HG03432 (cell line): Measurements from ENCODE around the gene EXOC4.
"Not testable (repeated sequence)": the region's sequence is repeated elsewhere in the genome, so short reads cannot be mapped to it uniquely, and the experiment has no call there.

Source experiments
- ATAC-seq: cut with Tn5 transposase; IDR thresholded peaks from one replicate; pipeline ENCODE4 v1.9.1; 2021; ENCODE audit warnings: mild to moderate bottlenecking, moderate library complexity; ENCODE audit not compliant: unreplicated experiment

EXOC4 gene

GRCh38 chr7:133252858-133253518 is at the start of gene EXOC4:
TSS of gene EXOC4 (plus strand) at chr7:133253078.
- peak; percentile 98 for ATAC-seq

DNA sequence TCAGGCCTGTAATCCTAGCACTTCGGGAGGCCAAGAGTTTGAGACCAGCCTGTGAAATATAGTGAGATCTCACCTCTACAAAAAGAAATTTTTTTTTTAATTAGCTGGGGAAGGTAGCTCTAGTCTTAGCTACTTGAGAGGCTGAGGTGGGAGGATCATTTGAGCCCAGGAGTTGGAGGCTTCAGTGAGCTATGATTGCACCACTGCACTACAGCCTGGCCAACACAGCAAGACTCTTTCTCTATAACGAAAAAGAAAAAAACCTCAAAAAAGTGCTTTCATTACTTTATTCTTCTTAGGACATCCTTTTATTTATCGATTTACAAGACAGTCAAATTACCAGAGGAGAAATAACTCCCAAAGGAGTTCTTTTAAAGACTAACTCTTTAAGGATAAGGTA is 49.4 kb upstream of the EXOC4 start:
- ATAC-seq = no peak

GRCh38 chr7:133207687-133208086 is 45.2 kb upstream of the EXOC4 start:
- no peak for ATAC-seq

- not testable (repeated sequence) for ATAC-seq
Observed at GRCh38 chr7:133210817-133211216, 42.1 kb upstream of the EXOC4 start.

DNA sequence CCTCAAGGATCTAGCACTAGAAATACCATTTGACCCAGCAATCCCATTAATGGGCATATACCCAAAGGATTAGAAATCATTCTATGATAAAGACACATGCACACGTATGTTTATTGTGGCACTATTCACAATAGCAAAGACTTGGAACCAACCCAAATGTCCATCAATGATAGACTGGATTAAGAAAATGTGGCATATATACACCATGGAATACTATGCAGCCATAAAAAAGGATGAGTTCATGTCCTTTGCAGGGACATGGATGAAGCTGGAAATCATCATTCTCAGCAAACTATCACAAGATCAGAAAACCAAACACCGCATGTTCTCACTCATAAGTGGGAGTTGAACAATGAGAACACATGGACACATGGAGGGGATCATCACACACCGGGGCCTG is 39.1 kb upstream of the EXOC4 start:
- ATAC-seq = not testable (repeated sequence)

DNA sequence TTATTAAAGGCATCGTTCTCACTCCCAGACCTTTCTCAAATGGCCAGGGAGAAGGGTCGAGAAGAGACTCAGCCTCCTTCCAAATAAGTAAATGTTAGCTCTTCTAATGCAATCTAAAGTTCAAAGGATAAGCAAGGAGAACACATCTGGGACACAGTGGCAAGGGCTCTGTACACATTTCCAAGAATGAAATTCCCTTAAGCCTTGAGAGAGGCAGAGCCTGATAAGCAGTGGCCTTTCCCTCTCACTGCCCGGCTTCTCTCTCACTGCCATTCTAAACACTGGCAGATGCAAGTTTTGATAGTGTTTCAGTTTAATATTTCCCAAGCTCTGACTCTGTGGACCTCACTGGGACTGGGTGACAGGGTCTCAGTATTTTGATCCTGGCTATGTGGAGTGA is 35.1 kb upstream of the EXOC4 start:
- ATAC-seq = no peak

GRCh38 chr7:133230591-133231194 is 22.2 kb upstream of the EXOC4 start:
- peak; percentile 54 for ATAC-seq

- ATAC-seq = no peak
Observed at GRCh38 chr7:133233142-133233541, 19.7 kb upstream of the EXOC4 start.

DNA sequence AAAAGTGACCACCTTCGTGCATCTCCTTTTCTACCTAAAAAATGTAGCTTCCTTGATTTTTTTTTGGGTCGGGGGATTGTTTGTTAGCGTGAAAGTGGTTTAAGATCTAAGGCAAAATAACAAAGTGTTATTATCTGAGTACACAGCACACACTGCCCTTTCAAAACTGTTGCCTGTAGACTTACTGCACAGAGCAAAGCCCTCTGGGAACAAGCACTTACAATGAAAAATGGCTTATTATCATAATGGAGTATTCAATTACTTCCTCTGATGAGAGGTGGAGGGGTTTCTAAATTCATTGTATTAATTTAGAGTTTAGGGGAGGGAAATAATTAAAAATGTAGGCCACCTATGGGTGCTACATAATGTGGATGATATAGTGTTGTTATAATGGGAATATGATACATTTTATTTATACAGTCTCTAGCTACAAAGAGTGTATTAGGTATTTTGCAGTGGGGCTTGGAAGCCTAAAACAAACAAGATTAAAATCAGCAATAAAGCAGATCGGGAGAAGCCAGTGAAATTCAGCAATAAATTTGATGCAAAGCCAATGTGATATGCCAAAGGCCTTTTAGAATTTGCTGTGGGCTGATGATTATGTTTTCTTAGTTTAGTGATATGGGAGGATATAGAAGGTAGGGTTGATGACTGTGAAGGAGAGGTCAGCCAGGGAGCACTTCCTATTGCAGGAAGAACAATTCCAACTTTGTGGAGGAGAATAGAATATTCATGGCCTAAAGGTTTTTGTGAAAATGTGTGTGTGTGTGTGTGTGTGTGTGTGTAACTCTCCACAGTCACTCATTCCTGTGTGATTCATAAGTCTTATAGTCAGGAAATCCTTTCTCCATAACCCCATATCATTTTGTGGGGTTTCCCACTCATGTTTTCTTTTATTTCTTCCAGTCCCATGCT is 17.7 kb upstream of the EXOC4 start:
- ATAC-seq = no peak

- no peak for ATAC-seq
Observed at GRCh38 chr7:133237545-133237944, 15.3 kb upstream of the EXOC4 start.

GRCh38 chr7:133240302-133240701 is 12.6 kb upstream of the EXOC4 start:
- ATAC-seq = no peak

- no peak for ATAC-seq
Observed at GRCh38 chr7:133246558-133246957, 6.3 kb upstream of the EXOC4 start.

DNA sequence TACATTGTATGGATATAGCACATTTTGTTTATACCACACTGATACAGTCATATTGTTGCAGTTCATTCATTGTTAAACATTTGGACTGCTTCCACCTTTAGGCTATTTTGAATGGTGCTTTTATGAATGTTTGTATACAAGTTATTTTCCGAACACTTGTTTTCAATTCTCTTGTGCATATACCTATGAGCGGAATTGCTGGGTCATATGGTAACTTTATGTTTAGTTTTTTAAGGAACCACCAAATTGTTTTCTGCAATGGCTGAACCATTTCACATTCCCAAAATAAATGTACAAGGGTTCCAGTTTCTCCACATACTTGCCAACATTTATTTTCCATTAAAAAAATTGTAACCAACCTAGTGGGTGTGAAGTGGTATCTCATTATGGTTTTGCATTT is 4.0 kb upstream of the EXOC4 start:
- ATAC-seq = no peak

DNA sequence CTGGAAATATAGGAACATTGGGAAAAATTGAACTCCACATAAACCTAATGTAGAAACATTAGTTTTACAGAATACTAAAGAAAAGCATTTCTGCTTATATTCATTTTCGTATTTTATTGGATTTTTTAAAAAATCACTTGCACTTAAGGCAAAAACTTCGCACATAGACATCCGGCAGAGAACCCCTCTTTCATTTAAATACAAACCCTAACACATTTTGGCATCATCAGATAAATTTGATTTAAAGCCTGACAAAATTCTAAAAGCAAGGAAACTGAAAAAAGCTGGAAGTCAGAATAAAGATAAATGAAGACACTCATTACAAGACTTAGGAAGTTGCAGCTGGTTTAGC is 396 bp upstream of the EXOC4 start:
- no peak for ATAC-seq

GRCh38 chr7:133253519-133253875 is 619 bp downstream of the EXOC4 start:
- peak; percentile 13 for ATAC-seq

DNA sequence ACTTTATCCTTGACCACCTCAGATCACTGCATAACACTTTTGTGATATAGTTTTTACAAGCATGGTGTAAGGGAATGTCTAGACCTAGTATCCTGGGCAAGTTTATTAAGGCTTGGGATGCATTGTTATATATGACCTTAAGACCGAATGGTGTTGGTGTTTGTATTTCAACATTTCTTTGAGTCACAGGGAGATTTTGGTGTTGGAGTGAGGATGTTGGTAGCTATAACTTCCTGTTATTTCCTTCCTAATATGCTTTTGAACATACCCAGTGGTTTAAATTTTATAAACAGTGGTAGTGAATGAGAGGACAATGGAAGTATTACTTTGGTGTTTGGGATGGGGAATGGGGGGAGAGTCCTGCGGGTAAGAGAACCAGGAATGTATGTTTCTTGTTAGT is 2.6 kb downstream of the EXOC4 start:
- no peak for ATAC-seq

DNA sequence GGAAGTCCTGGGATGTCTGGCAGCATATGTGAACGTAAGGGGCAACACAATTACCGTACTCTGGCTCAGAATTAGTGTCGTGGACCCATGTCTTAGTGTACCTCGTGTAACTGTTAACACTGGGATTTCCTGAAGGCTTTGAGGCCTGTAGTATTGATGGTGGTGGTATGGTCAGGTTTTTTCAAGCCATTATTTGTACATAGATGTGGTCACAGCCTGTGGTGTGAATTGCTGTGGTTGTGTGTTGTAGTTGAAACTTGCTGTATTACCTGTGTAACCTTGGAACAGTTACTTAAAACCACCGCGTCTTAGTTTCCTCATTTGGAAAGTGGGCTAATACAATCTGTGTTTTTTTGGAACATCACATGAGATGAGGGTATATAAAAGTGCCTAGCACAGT is 5.3 kb downstream of the EXOC4 start:
- ATAC-seq = no peak

DNA sequence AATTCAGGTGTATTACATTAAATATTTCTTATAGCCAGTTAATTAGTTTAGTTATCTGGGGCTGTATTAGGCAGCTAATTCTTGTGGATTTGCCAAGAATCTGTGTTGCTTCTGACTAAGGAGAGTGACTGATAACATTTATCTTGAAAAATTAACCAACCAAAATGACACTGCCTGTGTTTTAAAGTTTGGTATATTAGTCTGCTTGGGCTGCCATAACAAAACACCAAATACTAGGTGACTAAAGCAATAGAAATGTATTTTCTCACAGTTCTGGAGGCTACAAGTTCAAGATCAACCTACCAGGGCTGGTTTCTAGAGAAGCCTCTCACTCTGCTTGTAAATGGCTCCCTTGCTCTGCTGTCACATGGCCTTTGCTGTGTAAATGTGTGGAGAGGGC is 12.9 kb downstream of the EXOC4 start:
- ATAC-seq = no peak

- ATAC-seq = no peak
Observed at GRCh38 chr7:133268355-133268754, 15.5 kb downstream of the EXOC4 start.

GRCh38 chr7:133272336-133272735 is 19.5 kb downstream of the EXOC4 start:
- ATAC-seq = no peak

DNA sequence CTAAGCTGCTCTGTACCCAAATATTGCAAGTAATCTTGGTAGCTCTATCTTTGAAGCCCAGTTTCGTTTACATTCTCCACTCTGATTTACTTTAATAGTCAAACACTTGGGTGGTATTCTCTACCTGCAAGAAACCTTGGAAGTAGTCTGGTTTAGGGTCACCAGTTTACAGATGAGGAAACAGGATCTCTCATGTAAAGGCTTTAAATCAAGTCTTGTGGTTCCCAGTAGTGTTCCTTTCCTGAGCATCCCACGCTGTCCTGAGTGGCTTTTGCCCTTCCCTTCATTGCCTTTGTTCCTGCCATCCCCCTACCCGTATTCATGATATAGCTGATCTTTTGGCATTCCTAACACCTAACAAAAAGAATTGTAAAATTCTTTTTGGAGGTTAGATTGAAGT is 20.3 kb downstream of the EXOC4 start:
- no peak for ATAC-seq

DNA sequence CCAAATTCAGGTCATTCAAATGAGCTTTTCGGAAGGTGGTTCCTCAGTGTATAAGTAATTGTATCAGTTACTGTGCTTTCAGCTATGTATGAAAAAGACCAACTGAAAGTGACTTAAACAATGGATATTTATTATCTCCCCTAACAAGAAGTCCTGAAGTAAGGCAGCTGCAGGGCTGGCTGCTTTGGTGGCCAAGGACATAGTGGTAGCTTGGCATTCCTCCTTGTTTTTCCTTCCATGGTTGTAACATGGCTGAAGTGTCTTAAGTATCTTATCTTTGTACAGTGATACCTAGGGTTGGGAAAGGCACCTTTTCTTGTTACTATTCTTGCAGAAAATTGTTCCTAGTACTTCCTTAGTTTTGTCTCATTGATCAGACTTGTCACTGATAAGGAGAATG is 21.4 kb downstream of the EXOC4 start:
- ATAC-seq = no peak
